Large intestine (tissue), 3 donors: ENCODE measurements around the gene WBP2. TPM values are rescaled to one million over a fixed set of nuclear protein-coding genes. Genes with fewer than 3 reads are reported as not detected.
A peak's percentile ranks its signal among the peaks of the same experiment; 100 is the strongest.

Experiments used
- DNase-seq, 2 donors: peaks; one replicate each; pipeline versions ENCODE4 v3.0.0 to v3.0.0-alpha.2; 2013
- H3K27ac ChIP-seq: one replicate; pipeline ENCODE4 v1.5.1; 2013; ENCODE audit warnings: low read length
- H3K27me3 ChIP-seq: 2 replicates; pipeline ENCODE4 v1.6.1; 2013; ENCODE audit warnings: low read length; ENCODE audit not compliant: control insufficient read depth, insufficient read depth
- H3K36me3 ChIP-seq: 2 replicates; pipeline ENCODE4 v1.6.1; 2013; ENCODE audit warnings: low read length; ENCODE audit not compliant: control insufficient read depth, insufficient read depth
- H3K4me1 ChIP-seq: one replicate; pipeline ENCODE4 v1.6.1; 2013; ENCODE audit warnings: low read length; ENCODE audit not compliant: control insufficient read depth, insufficient read depth
- H3K4me3 ChIP-seq: one replicate; pipeline ENCODE4 v1.5.1; 2013; ENCODE audit warnings: low read length
- H3K9me3 ChIP-seq: one replicate; pipeline ENCODE4 v1.6.1; 2013; ENCODE audit warnings: mild to moderate bottlenecking, low read depth, low read length, moderate library complexity; ENCODE audit not compliant: control insufficient read depth
- WGBS: methylation state at CpG from one replicate; pipeline ENCODE4 v1.1.5; 2013; ENCODE audit warnings: low lambda C conversion rate; ENCODE audit not compliant: insufficient coverage; 5-methylcytosine and 5-hydroxymethylcytosine counted together
- polyA plus RNA-seq: library from polyadenylated mRNA; unstranded; fragments of 120-200 nt; gene quantifications from one replicate; pipeline ENCODE4 v1.2.1, GENCODE V29; 2013

Gene WBP2
- polyA plus RNA-seq, 1 donor: 107 TPM

DNA sequence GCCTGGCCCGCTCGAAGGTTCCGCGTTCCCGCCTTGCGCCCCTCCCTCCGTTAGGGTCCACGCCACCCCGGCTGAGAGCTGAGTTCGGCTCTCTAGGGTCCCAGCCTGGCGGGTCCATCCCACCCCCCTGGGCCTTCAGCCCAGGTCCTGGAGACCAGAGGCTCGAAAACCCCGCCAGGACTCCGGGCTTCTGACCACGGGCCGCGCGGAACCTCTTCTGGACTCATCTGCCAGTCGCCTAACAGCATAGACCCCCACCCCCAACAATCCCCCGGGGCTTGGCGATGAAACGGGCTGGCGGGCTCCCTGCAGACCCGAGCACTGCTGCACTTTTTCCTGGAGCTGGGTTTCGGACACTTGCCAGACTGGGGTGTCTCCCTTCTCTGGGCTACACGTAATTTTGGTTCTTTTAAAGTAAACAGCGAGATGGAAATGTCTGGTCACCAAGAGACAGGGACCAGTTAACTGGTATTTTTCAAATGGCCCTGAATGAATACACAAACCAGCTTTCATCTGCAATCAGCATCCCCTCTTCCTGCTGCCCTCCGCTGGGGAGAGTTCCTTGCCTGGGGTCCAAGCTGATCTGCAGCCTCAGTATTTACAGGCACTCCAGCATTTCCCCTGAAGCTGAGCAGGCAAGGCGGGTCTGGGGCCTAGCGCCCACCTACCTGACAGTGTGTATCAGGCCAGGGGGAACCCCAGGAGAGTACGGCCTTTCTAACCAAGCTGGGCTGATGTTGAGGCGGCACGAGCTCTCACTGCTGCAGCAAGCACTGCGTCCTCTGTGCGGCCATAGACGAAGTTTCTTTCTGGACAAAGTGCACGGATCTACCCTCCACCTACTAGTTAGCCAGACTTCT, 42.3 kb upstream of the WBP2 start:
- Histone ChIP-seq H3K9me3 (no peaks in the 10 kb centered on the region), H3K27me3 (no peaks in the 10 kb centered on the region), H3K36me3 (peaks cover 42% of the 10 kb centered on the region), H3K4me3 (peak overlapping the region; percentile 78), H3K4me1 (peaks cover 19% of the 10 kb centered on the region), H3K27ac (peak overlapping the region; percentile 65)
- DNase-seq: no peak
- 100% methylated on average over 1 of the region's 37 CpGs for WGBS

GRCh38 chr17:75896415-75897159, 41.5 kb upstream of the WBP2 start, which contains the start of gene TRIM65:
TSS of gene TRIM65 (minus strand) at chr17:75896951. CDS start at chr17:75896937, 14 bp downstream.
- peaks cover 27% of the 10 kb centered on the region for H3K4me1 ChIP-seq

DNA sequence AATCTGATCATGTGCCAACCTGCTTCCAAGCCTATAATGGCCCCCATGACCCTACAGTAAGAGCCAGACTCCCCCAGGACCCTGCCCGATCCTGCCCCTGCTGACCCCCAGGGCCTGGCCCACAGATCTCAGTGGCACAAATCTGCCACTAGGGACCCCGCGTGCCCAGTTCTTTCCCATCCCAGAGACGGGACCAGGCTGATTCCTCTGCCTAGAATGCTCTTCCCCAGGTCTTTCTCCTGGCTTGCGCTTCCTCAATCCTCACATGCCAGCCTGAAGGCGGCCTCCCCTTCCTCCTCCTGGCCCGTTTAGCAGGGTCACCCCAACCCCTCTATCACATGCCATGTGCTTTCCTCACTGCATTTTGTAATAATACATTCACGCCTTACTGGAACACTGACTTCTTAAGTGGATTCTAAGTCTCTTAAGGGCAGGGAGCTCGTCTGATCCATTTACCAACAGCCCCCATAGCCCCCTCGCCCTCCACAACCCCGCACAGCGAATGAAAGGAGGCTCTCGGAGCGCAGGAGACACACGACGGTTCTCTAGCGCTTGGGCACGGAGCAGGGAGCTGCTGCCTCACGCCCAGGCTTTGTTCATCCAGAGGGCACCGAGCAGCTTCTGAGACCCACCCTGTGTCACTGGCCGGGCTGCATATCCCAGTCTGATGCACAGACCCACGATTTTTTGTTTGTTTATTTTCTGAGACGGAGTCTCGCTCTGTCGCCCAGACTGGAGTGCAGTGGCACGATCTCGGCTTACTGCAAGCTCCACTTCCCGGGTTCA, 40.4 kb upstream of the WBP2 start:
- peak overlapping the region; percentile 78 for H3K4me3 ChIP-seq
- 93% methylated on average over 2 of the region's 28 CpGs for WGBS
- H3K36me3 ChIP-seq: peaks cover 43% of the 10 kb centered on the region
- no peaks in the 10 kb centered on the region for H3K27me3 ChIP-seq
- peaks cover 5% of the 10 kb centered on the region for H3K9me3 ChIP-seq
- peak overlapping the region; percentile 87 for H3K27ac ChIP-seq
- peaks cover 28% of the 10 kb centered on the region for H3K4me1 ChIP-seq
- peak in 1 of 2 donors; percentile 41 for DNase-seq

More at GRCh38 chr17:75896415-75897159, 41.5 kb upstream of the WBP2 start, which contains the start of gene TRIM65:
- Histone ChIP-seq H3K36me3 (peaks cover 43% of the 10 kb centered on the region), H3K27ac (peak within 1 kb of the TSS; percentile 87), H3K9me3 (no peaks in the 10 kb centered on the region), H3K4me3 (peak within 1 kb of the TSS; percentile 78), H3K27me3 (no peaks in the 10 kb centered on the region)
- peak; percentile 82 to 91 for DNase-seq
- WGBS: no CpG with 5 or more reads among the region's 102 CpGs

DNA sequence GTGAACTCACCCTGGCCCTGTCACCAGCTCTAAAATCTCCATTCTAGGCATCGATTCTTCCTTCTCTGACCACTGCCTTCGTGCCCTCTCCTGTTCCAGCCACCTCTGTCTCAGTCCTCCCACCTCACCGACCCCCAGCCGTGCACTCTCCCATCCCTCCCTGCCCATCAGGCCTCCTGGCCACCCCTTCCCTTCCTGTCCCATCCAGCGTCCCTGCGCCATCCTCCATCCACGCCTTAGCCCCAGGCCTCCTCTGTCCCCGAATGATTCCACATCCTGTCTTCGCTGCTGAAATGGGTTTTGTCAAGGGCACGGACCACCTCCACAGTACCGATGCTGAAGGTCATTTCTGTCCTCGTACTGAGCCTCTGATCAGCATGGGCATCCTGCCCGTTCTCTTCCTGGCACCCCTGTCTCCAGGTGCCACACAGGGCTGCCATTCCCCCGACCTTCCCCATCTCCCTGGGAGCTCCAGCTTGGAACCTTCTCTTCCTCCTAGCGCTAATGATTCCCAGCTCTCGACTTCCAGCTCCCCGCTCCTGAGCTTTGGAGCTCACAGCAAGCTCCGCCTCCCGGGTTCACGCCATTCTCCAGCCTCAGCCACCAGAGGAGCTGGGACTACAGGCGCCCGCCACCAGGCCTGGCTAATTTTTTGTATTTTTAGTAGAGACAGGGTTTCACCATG, 39.1 kb upstream of the WBP2 start:
- H3K27me3 ChIP-seq: no peaks in the 10 kb centered on the region
- no peak overlapping the region for H3K4me3 ChIP-seq
- no CpG with 5 or more reads among the region's 22 CpGs for WGBS
- peaks cover 5% of the 10 kb centered on the region for H3K9me3 ChIP-seq
- peaks cover 40% of the 10 kb centered on the region for H3K36me3 ChIP-seq
- DNase-seq: no peak
- no peak overlapping the region for H3K27ac ChIP-seq
- peaks cover 28% of the 10 kb centered on the region for H3K4me1 ChIP-seq

GRCh38 chr17:75893305-75894048, 38.3 kb upstream of the WBP2 start:
- Histone ChIP-seq H3K36me3 (peaks cover 35% of the 10 kb centered on the region), H3K27ac (no peak overlapping the region), H3K27me3 (no peaks in the 10 kb centered on the region), H3K4me1 (peaks cover 28% of the 10 kb centered on the region), H3K4me3 (no peak overlapping the region), H3K9me3 (peaks cover 5% of the 10 kb centered on the region)
- 92% methylated on average over 6 of the region's 18 CpGs for WGBS
- DNase-seq: no peak

GRCh38 chr17:75892556-75893224, 37.6 kb upstream of the WBP2 start:
- Histone ChIP-seq H3K27me3 (no peaks in the 10 kb centered on the region), H3K27ac (no peak overlapping the region), H3K36me3 (peaks cover 30% of the 10 kb centered on the region), H3K4me1 (peaks cover 28% of the 10 kb centered on the region), H3K9me3 (peaks cover 5% of the 10 kb centered on the region), H3K4me3 (no peak overlapping the region)
- no peak for DNase-seq
- WGBS: no CpG with 5 or more reads among the region's 16 CpGs

DNA sequence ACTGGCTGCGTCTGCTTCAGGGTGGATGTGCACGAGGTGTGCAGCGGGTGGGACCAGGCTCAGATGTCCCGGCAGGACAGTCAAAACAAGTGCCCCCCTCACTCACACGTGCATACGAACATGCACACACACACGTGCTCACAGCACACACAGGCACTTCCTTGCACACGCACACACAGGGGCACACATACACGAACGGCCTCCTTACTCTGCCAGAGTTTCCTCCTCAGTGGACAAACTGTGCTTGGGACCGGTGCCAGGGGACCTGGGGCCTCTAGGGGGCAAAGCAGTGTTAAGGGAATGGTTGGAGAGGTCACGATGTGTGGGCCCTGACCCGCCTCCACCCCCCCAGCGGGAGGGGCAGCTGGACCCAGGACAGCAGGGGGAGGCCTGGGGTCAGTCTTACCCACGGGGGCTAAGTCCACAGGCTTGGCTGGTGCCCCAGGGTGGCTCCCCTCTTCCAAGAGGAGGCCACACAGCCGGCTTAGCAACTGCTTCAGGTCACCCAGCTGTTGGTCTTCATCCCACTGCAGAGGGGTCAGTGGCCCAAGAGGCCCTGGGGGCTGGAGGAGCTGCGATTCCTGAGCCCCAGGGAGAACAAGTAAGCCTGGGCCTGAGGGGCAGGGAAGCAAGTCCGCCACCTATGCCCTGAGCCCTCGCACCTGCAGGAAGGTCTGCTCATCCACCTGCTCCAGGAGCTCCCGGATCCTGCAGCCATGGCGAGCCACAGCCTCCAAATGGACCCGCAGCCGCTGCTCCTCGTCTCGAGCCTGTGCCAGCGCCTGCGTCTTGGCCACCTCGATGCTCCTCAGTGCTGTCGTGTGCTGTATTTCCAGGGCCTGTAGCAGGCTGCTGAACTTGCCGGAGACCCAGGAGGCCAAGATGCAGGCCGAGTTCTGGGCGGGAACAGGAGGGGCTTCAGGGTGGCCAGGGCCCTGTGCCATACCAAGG, 36.7 kb upstream of the WBP2 start:
- peak in 1 of 2 donors; percentile 52 for DNase-seq
- H3K27me3 ChIP-seq: no peaks in the 10 kb centered on the region
- no peak overlapping the region for H3K4me3 ChIP-seq
- H3K9me3 ChIP-seq: peaks cover 5% of the 10 kb centered on the region
- WGBS: no CpG with 5 or more reads among the region's 32 CpGs
- peaks cover 23% of the 10 kb centered on the region for H3K4me1 ChIP-seq
- peaks cover 30% of the 10 kb centered on the region for H3K36me3 ChIP-seq
- no peak overlapping the region for H3K27ac ChIP-seq

- H3K27ac ChIP-seq: no peak overlapping the region
- H3K9me3 ChIP-seq: peaks cover 5% of the 10 kb centered on the region
- no peaks in the 10 kb centered on the region for H3K27me3 ChIP-seq
- H3K4me3 ChIP-seq: no peak overlapping the region
- H3K4me1 ChIP-seq: peaks cover 23% of the 10 kb centered on the region
- H3K36me3 ChIP-seq: peaks cover 30% of the 10 kb centered on the region
- DNase-seq: peak in 1 of 2 donors; percentile 35
- WGBS: 93% methylated on average over 3 of the region's 31 CpGs
Measured at GRCh38 chr17:75891022-75891604, 36.0 kb upstream of the WBP2 start.
